Keratinocyte (primary cell): ENCODE measurements around the gene VPS13D. TPM values are rescaled to one million over a fixed set of nuclear protein-coding genes. Genes with fewer than 3 reads are reported as not detected.

Experiments used
- DNase-seq: peaks from one replicate; pipeline ENCODE4 v3.0.0-alpha.2; 2011; ENCODE audit warnings: low read depth, missing footprints, low spot score
- FAIRE-seq: peaks from 2 replicates; lab custom pipeline; 2011; peaks lifted over from hg19 to GRCh38; lab: Jason Lieb, UNC
- H2AFZ ChIP-seq: 2 replicates; pipeline ENCODE4 v1.6.0; 2012; ENCODE audit warnings: low read length, control low read depth, inconsistent platforms; ENCODE audit not compliant: control insufficient read depth
- H3K27ac ChIP-seq: 2 replicates; pipeline ENCODE4 v1.5.1; 2011; ENCODE audit warnings: low read length; ENCODE audit not compliant: control insufficient read depth, insufficient read depth
- H3K27me3 ChIP-seq: 3 replicates; pipeline ENCODE4 v1.6.0; 2011; ENCODE audit warnings: low read length; ENCODE audit not compliant: control insufficient read depth, insufficient read depth; ENCODE audit errors: extremely low read depth
- H3K36me3 ChIP-seq, 2 experiments: 2 replicates in 1 of 2; 3 replicates in 1 of 2; pipeline ENCODE4 v1.5.1; 2011; ENCODE audit warnings: low read length in 2 of 2, mild to moderate bottlenecking in 1 of 2; ENCODE audit not compliant: control insufficient read depth in 2 of 2, insufficient read depth in 2 of 2; ENCODE audit errors: extremely low read depth in 1 of 2
- H3K4me1 ChIP-seq: 3 replicates; pipeline ENCODE4 v1.5.1; 2011; ENCODE audit warnings: low read length; ENCODE audit not compliant: control insufficient read depth, insufficient read depth; ENCODE audit errors: extremely low read depth
- H3K4me2 ChIP-seq: 3 replicates; pipeline ENCODE4 v1.6.0; 2011; ENCODE audit warnings: low read depth, low read length; ENCODE audit not compliant: control insufficient read depth, insufficient read depth; ENCODE audit errors: extremely low read depth
- H3K4me3 ChIP-seq, 3 experiments: fragments of 200-600 bp in 1 of 3; sonication (generic) in 1 of 3; 2 replicates in 2 of 3; 3 replicates in 1 of 3; pipeline ENCODE4 v1.5.1; 2011 to 2016; ENCODE audit warnings: low read length in 3 of 3, mild to moderate bottlenecking in 3 of 3, control low read depth in 2 of 3, inconsistent platforms in 1 of 3, low read depth in 1 of 3, mixed read lengths in 1 of 3, mixed run types in 1 of 3, moderate library complexity in 1 of 3; ENCODE audit not compliant: control insufficient read depth in 2 of 3, insufficient read depth in 2 of 3; ENCODE audit errors: extremely low read depth in 1 of 3
- H3K79me2 ChIP-seq: 2 replicates; pipeline ENCODE4 v1.6.0; 2012; ENCODE audit warnings: low read length; ENCODE audit not compliant: control insufficient read depth, insufficient read depth
- H3K9ac ChIP-seq: 3 replicates; pipeline ENCODE4 v1.6.0; 2011; ENCODE audit warnings: low read length; ENCODE audit not compliant: control insufficient read depth, insufficient read depth; ENCODE audit errors: extremely low read depth
- H3K9me1 ChIP-seq: 3 replicates; pipeline ENCODE4 v1.6.0; 2011; ENCODE audit warnings: low read length; ENCODE audit not compliant: control insufficient read depth, insufficient read depth; ENCODE audit errors: extremely low read depth
- H3K9me3 ChIP-seq: 2 replicates; pipeline ENCODE4 v1.5.1; 2012; ENCODE audit warnings: low read depth, low read length; ENCODE audit not compliant: control insufficient read depth
- H4K20me1 ChIP-seq: 3 replicates; pipeline ENCODE4 v1.6.0; 2011; ENCODE audit warnings: low read length; ENCODE audit not compliant: control insufficient read depth, insufficient read depth; ENCODE audit errors: extremely low read depth
- CTCF ChIP-seq, 3 experiments: IDR thresholded peaks in 1 of 3; conservative IDR thresholded peaks in 1 of 3; optimal IDR thresholded peaks in 1 of 3; 2 replicates in 2 of 3; 3 replicates in 1 of 3; pipeline versions ENCODE3 to v1.5.1; 2011; ENCODE audit warnings: low read length in 3 of 3, mild to moderate bottlenecking in 3 of 3, moderate library complexity in 2 of 3, control low read depth in 1 of 3, inconsistent platforms in 1 of 3; ENCODE audit not compliant: insufficient read depth in 2 of 3; ENCODE audit errors: extremely low read depth in 1 of 3
- EZH2 ChIP-seq: IDR thresholded peaks from one replicate; pipeline ENCODE4 v1.6.1; 2012; ENCODE audit warnings: inconsistent platforms, mild to moderate bottlenecking, low read length, moderate library complexity
- dilution Hi-C: fragments of 300-500 bp; cut with MboI; formaldehyde crosslinking; loops from one replicate; pipeline ENCODE4 v1.7.0; 2020; ENCODE audit warnings: low sequenced_read_pairs; ENCODE audit not compliant: extremely low pct_ligation_motif_present
- polyA minus RNA-seq, 3 experiments: library from RNA; depleted of rRNA, polyadenylated mRNA; stranded (reverse); fragments of >200 nt; gene quantifications; 1 replicate in 1 of 3; 2 replicates in 1 of 3; 3 replicates in 1 of 3; pipeline ENCODE4 v1.2.3, GENCODE V29; 2011
- polyA plus RNA-seq, 5 experiments: library from polyadenylated mRNA; depleted of rRNA in 3 of 5; stranded (reverse) in 3 of 5; stranded (forward) in 1 of 5; unstranded in 1 of 5; fragments of >200 nt; gene quantifications; 1 replicate in 1 of 5; 2 replicates in 3 of 5; 3 replicates in 1 of 5; pipeline versions ENCODE4 v1.2.1 to v1.2.3, GENCODE V29; 2011 to 2012; ENCODE audit warnings: missing spikeins in 2 of 5, low read depth in 1 of 5, low replicate concordance in 1 of 5

VPS13D gene
- polyA plus RNA-seq (19.0 to 24.3 TPM (median 20.4 TPM) in 3 replicates), polyA minus RNA-seq (50.7 to 103 TPM (median 76.6 TPM) in 3 replicates)
- polyA plus RNA-seq (2011; ENCODE audit: low read depth) = 21.9 TPM
- 10.6 and 16.9 TPM in 2 replicates for polyA plus RNA-seq (2011; cell fraction: cytosol; rRNA removed)
- 74.9 and 86.4 TPM in 2 replicates for polyA plus RNA-seq (2011; cell fraction: nucleus; rRNA removed)
- 20.7 and 23.9 TPM in 2 replicates for polyA plus RNA-seq (2012; ENCODE audit: low replicate concordance)
- polyA minus RNA-seq (2011; cell fraction: cytosol; rRNA and poly(A)+ RNA removed) = 24.4 TPM
- polyA minus RNA-seq (2011; cell fraction: nucleus; rRNA and poly(A)+ RNA removed) = 137 and 245 TPM in 2 replicates

- Histone ChIP-seq H3K9me1 (no peaks in the 10 kb centered on the region), H3K9me3 (no peaks in the 10 kb centered on the region), H2AFZ (peak within 1 kb of the TSS; percentile 91), H3K36me3 (peaks cover 0 to 2% of the 10 kb centered on the region in 2 experiments), H3K9ac (peak within 1 kb of the TSS; percentile 92), H3K4me2 (peak within 1 kb of the TSS; percentile 100), H3K79me2 (peaks cover 35% of the 10 kb centered on the region), H3K27me3 (no peaks in the 10 kb centered on the region), H3K4me3 (peak within 1 kb of the TSS; percentile 91 to 98 (median 93)), H4K20me1 (no peaks in the 10 kb centered on the region), H3K27ac (peak within 1 kb of the TSS; percentile 92), H3K4me1 (peaks cover 18% of the 10 kb centered on the region)
- DNase-seq (no peak), FAIRE-seq (no peak)
- dilution Hi-C loops = no loop called here
- TF ChIP-seq EZH2 (no peak), CTCF (optimal IDR thresholded peaks at IDR 0.05 in 1 of 3, IDR thresholded peaks at IDR 0.05 in 1 of 3, conservative IDR thresholded peaks at IDR 0.05 in 1 of 3; ENCODE audit: extremely low read depth in 1 of 3, insufficient read depth in 2 of 3, low read length in 3 of 3) (peak; percentile 67 to 93 (median 91))
Observed at GRCh38 chr1:12229835-12230548, at the start of gene VPS13D. VPS13D (plus strand) TSS chr1:12230030; CDS start chr1:12234267, 4,237 bp downstream.

GRCh38 chr1:12180315-12180714 lies 49.5 kb upstream of the VPS13D start:
- dilution Hi-C loops = no loop called here
- no peak for TF ChIP-seq EZH2
- no peak for TF ChIP-seq CTCF (optimal IDR thresholded peaks at IDR 0.05 in 1 of 3, IDR thresholded peaks at IDR 0.05 in 1 of 3, conservative IDR thresholded peaks at IDR 0.05 in 1 of 3; ENCODE audit: extremely low read depth in 1 of 3, insufficient read depth in 2 of 3, low read length in 3 of 3)
- H4K20me1 ChIP-seq = no peaks in the 10 kb centered on the region
- no peaks in the 10 kb centered on the region for H3K4me1 ChIP-seq
- H3K9ac ChIP-seq = no peak overlapping the region
- H3K9me1 ChIP-seq = no peaks in the 10 kb centered on the region
- H3K9me3 ChIP-seq = no peaks in the 10 kb centered on the region
- H3K36me3 ChIP-seq = no peaks in the 10 kb centered on the region
- H2AFZ ChIP-seq = no peak overlapping the region
- H3K79me2 ChIP-seq = no peaks in the 10 kb centered on the region
- no peak overlapping the region for H3K27ac ChIP-seq
- H3K4me3 ChIP-seq = no peak overlapping the region
- FAIRE-seq (no peak), DNase-seq (no peak)
- H3K4me2 ChIP-seq = no peak overlapping the region
- H3K27me3 ChIP-seq = peaks cover 24% of the 10 kb centered on the region
